Esophagus muscularis mucosa (tissue), 3 donors: Measurements from ENCODE around the gene GRIN3A.

Source experiments
- POLR2A ChIP-seq: fragments of 450-650 bp; IDR thresholded peaks from one replicate; pipeline ENCODE4 v1.6.1; 2017; ENCODE audit warnings: antibody characterized with exemption, moderate library complexity, mild to moderate bottlenecking, low read depth
- POLR2AphosphoS5 ChIP-seq, 2 donors: sonication (generic); formaldehyde crosslinking; IDR thresholded peaks; one replicate each; pipeline ENCODE4 v1.6.1; 2017; ENCODE audit warnings: antibody characterized with exemption in 2 of 2
- TF ChIP-seq, protein P1 (sequence below), 3 experiments: fragments of 200-600 bp in 2 of 3; fragments of 450-650 bp in 1 of 3; sonication (generic) in 2 of 3; IDR thresholded peaks; one replicate each; pipeline ENCODE4 v1.5.1; 2017 to 2019; ENCODE audit warnings: antibody characterized with exemption in 3 of 3, mild to moderate bottlenecking in 2 of 3, moderate library complexity in 1 of 3

DNA sequence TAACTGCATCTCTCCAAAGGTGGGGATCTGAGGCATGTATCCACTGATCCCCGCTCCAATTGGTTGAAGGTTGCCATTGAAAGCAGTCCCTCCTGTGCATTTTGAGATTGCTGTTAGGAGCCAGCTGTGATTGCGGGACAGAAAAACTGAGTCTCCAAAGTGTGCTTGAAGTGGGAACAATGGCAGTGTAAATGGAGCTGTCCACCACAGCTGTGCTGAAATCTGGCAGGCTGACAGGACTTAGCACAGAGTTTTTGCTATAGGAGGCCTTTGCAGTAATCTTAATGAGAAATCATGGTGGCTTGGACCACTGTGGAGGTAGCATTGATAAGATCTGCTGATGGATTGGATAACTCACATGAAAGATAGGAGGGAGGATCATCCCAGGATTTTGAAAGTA is 201.5 kb downstream of the GRIN3A start:
- TF ChIP-seq, protein P1, sequence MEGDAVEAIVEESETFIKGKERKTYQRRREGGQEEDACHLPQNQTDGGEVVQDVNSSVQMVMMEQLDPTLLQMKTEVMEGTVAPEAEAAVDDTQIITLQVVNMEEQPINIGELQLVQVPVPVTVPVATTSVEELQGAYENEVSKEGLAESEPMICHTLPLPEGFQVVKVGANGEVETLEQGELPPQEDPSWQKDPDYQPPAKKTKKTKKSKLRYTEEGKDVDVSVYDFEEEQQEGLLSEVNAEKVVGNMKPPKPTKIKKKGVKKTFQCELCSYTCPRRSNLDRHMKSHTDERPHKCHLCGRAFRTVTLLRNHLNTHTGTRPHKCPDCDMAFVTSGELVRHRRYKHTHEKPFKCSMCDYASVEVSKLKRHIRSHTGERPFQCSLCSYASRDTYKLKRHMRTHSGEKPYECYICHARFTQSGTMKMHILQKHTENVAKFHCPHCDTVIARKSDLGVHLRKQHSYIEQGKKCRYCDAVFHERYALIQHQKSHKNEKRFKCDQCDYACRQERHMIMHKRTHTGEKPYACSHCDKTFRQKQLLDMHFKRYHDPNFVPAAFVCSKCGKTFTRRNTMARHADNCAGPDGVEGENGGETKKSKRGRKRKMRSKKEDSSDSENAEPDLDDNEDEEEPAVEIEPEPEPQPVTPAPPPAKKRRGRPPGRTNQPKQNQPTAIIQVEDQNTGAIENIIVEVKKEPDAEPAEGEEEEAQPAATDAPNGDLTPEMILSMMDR (IDR thresholded peaks at IDR 0.05), result no peak
- TF ChIP-seq POLR2AphosphoS5 (IDR thresholded peaks at IDR 0.05), result no peak
- no peak for TF ChIP-seq POLR2A
